ENCODE data around the gene LRPAP1.
"Not testable (repeated sequence)": the region's sequence is repeated elsewhere in the genome, so short reads cannot be mapped to it uniquely, and the experiment has no call there.

LRPAP1 gene

GRCh38 chr4:3461515-3462291 lies 70.5 kb downstream of the LRPAP1 start:
- H3K4me1 ChIP-seq (ENCODE audit: control insufficient read depth, low read depth, low read length) = no peaks in the 10 kb centered on the region
- H3K9ac ChIP-seq (ENCODE audit: low read length) = no peak overlapping the region
- no peak overlapping the region for H3K18ac ChIP-seq (ENCODE audit: low read length)
- H4K8ac ChIP-seq (ENCODE audit: low read depth, low read length) = no peak overlapping the region
- H3K4me3 ChIP-seq (ENCODE audit: low read length) = no peak overlapping the region
- no peak overlapping the region for H3K4ac ChIP-seq (ENCODE audit: low read depth, low read length)
- no peak overlapping the region for H3K23ac ChIP-seq (ENCODE audit: low read length)
- WGBS (ENCODE audit: extremely low coverage, insufficient coverage, low lambda C conversion rate) = no CpG with 5 or more reads among the region's 25 CpGs
- no peak overlapping the region for H3K4me2 ChIP-seq (ENCODE audit: low read length)
- no peaks in the 10 kb centered on the region for H3K36me3 ChIP-seq (ENCODE audit: control insufficient read depth, insufficient read depth, low read length)
- no peaks in the 10 kb centered on the region for H3K79me1 ChIP-seq (ENCODE audit: low read length)
- DNase-seq = no peak
- no peak overlapping the region for H3K56ac ChIP-seq (ENCODE audit: low read length)
- H2BK5ac ChIP-seq (ENCODE audit: low read length) = no peak overlapping the region
- no peak overlapping the region for H2AK5ac ChIP-seq (ENCODE audit: low read length)
- no peaks in the 10 kb centered on the region for H3K27me3 ChIP-seq (ENCODE audit: insufficient read depth, low read length, poor library complexity)
- H2BK15ac ChIP-seq (replicated peaks; ENCODE audit: low read depth) = no peak overlapping the region
- H4K5ac ChIP-seq (ENCODE audit: low read length) = no peak overlapping the region
- H3K79me2 ChIP-seq (ENCODE audit: control insufficient read depth, insufficient read depth, low read length) = no peaks in the 10 kb centered on the region
- no peak overlapping the region for H2BK120ac ChIP-seq (ENCODE audit: low read depth, low read length)
- H3K27ac ChIP-seq (ENCODE audit: low read depth, low read length) = no peak overlapping the region

- Histone ChIP-seq H3K27me3 (ENCODE audit: insufficient read depth, low read length, poor library complexity) (no peaks in the 10 kb centered on the region), H3K23ac (ENCODE audit: low read length) (no peak overlapping the region), H3K9ac (ENCODE audit: low read length) (no peak overlapping the region), H3K4me2 (ENCODE audit: low read length) (no peak overlapping the region), H2BK15ac (replicated peaks; ENCODE audit: low read depth) (no peak overlapping the region), H2BK5ac (ENCODE audit: low read length) (no peak overlapping the region), H4K5ac (ENCODE audit: low read length) (no peak overlapping the region), H3K79me1 (ENCODE audit: low read length) (no peaks in the 10 kb centered on the region), H3K27ac (ENCODE audit: low read depth, low read length) (no peak overlapping the region), H3K4ac (ENCODE audit: low read depth, low read length) (no peak overlapping the region), H2BK120ac (ENCODE audit: low read depth, low read length) (no peak overlapping the region), H3K18ac (ENCODE audit: low read length) (no peak overlapping the region), H3K79me2 (ENCODE audit: control insufficient read depth, insufficient read depth, low read length) (no peaks in the 10 kb centered on the region), H3K4me1 (ENCODE audit: control insufficient read depth, low read depth, low read length) (no peaks in the 10 kb centered on the region), H4K8ac (ENCODE audit: low read depth, low read length) (no peak overlapping the region), H3K4me3 (ENCODE audit: low read length) (no peak overlapping the region), H2AK5ac (ENCODE audit: low read length) (no peak overlapping the region), H3K56ac (ENCODE audit: low read length) (no peak overlapping the region), H3K36me3 (ENCODE audit: control insufficient read depth, insufficient read depth, low read length) (no peaks in the 10 kb centered on the region)
- no CpG with 5 or more reads among the region's 5 CpGs for WGBS (ENCODE audit: extremely low coverage, insufficient coverage, low lambda C conversion rate)
- DNase-seq = no peak
Measured at GRCh38 chr4:3460926-3461325, 71.3 kb downstream of the LRPAP1 start.

- DNase-seq; H3K36me3 ChIP-seq (ENCODE audit: control insufficient read depth, insufficient read depth, low read length); H3K56ac ChIP-seq (ENCODE audit: low read length); H2BK5ac ChIP-seq (ENCODE audit: low read length); H3K23ac ChIP-seq (ENCODE audit: low read length); H3K4me2 ChIP-seq (ENCODE audit: low read length); H3K27me3 ChIP-seq (ENCODE audit: insufficient read depth, low read length, poor library complexity); H4K5ac ChIP-seq (ENCODE audit: low read length); H2AK5ac ChIP-seq (ENCODE audit: low read length); H3K18ac ChIP-seq (ENCODE audit: low read length); H3K4me1 ChIP-seq (ENCODE audit: control insufficient read depth, low read depth, low read length); H4K8ac ChIP-seq (ENCODE audit: low read depth, low read length); H3K27ac ChIP-seq (ENCODE audit: low read depth, low read length); H2BK120ac ChIP-seq (ENCODE audit: low read depth, low read length); H3K9ac ChIP-seq (ENCODE audit: low read length); H3K79me2 ChIP-seq (ENCODE audit: control insufficient read depth, insufficient read depth, low read length); H3K79me1 ChIP-seq (ENCODE audit: low read length); H3K4me3 ChIP-seq (ENCODE audit: low read length); H2BK15ac ChIP-seq (replicated peaks; ENCODE audit: low read depth); H3K4ac ChIP-seq (ENCODE audit: low read depth, low read length): not testable (repeated sequence)
- WGBS (ENCODE audit: extremely low coverage, insufficient coverage, low lambda C conversion rate) = no CpG with 5 or more reads among the region's 5 CpGs
Measured at GRCh38 chr4:3459156-3459555, 73.1 kb downstream of the LRPAP1 start.

GRCh38 chr4:3458371-3458770 lies 73.9 kb downstream of the LRPAP1 start:
- Histone ChIP-seq H3K27ac (ENCODE audit: low read depth, low read length) (no peak overlapping the region), H2BK120ac (ENCODE audit: low read depth, low read length) (no peak overlapping the region), H3K79me2 (ENCODE audit: control insufficient read depth, insufficient read depth, low read length) (no peaks in the 10 kb centered on the region), H3K4me3 (ENCODE audit: low read length) (no peak overlapping the region), H2BK5ac (ENCODE audit: low read length) (no peak overlapping the region), H2BK15ac (replicated peaks; ENCODE audit: low read depth) (no peak overlapping the region), H3K4me2 (ENCODE audit: low read length) (no peak overlapping the region), H3K56ac (ENCODE audit: low read length) (no peak overlapping the region), H2AK5ac (ENCODE audit: low read length) (no peak overlapping the region), H3K36me3 (ENCODE audit: control insufficient read depth, insufficient read depth, low read length) (no peaks in the 10 kb centered on the region), H3K18ac (ENCODE audit: low read length) (no peak overlapping the region), H3K23ac (ENCODE audit: low read length) (no peak overlapping the region), H4K8ac (ENCODE audit: low read depth, low read length) (no peak overlapping the region), H3K27me3 (ENCODE audit: insufficient read depth, low read length, poor library complexity) (no peaks in the 10 kb centered on the region), H3K9ac (ENCODE audit: low read length) (no peak overlapping the region), H4K5ac (ENCODE audit: low read length) (no peak overlapping the region), H3K4ac (ENCODE audit: low read depth, low read length) (no peak overlapping the region), H3K79me1 (ENCODE audit: low read length) (no peaks in the 10 kb centered on the region), H3K4me1 (ENCODE audit: control insufficient read depth, low read depth, low read length) (no peaks in the 10 kb centered on the region)
- WGBS (ENCODE audit: extremely low coverage, insufficient coverage, low lambda C conversion rate) = no CpG with 5 or more reads among the region's 6 CpGs
- DNase-seq = no peak

GRCh38 chr4:3455596-3455995 lies 76.6 kb downstream of the LRPAP1 start:
- H2BK5ac ChIP-seq (ENCODE audit: low read length); H3K23ac ChIP-seq (ENCODE audit: low read length); H2BK15ac ChIP-seq (replicated peaks; ENCODE audit: low read depth); H3K4me1 ChIP-seq (ENCODE audit: control insufficient read depth, low read depth, low read length); H3K9ac ChIP-seq (ENCODE audit: low read length); H3K4me2 ChIP-seq (ENCODE audit: low read length); H2BK120ac ChIP-seq (ENCODE audit: low read depth, low read length); H3K27ac ChIP-seq (ENCODE audit: low read depth, low read length); H3K4ac ChIP-seq (ENCODE audit: low read depth, low read length); H3K79me2 ChIP-seq (ENCODE audit: control insufficient read depth, insufficient read depth, low read length); H3K27me3 ChIP-seq (ENCODE audit: insufficient read depth, low read length, poor library complexity); H4K8ac ChIP-seq (ENCODE audit: low read depth, low read length); H4K5ac ChIP-seq (ENCODE audit: low read length); H3K56ac ChIP-seq (ENCODE audit: low read length); DNase-seq; H3K18ac ChIP-seq (ENCODE audit: low read length); H3K36me3 ChIP-seq (ENCODE audit: control insufficient read depth, insufficient read depth, low read length); H3K79me1 ChIP-seq (ENCODE audit: low read length); H2AK5ac ChIP-seq (ENCODE audit: low read length); H3K4me3 ChIP-seq (ENCODE audit: low read length): not testable (repeated sequence)
- no CpG with 5 or more reads among the region's 3 CpGs for WGBS (ENCODE audit: extremely low coverage, insufficient coverage, low lambda C conversion rate)
